Measurements from ENCODE around the gene CFH.
"Not testable (repeated sequence)": the region's sequence is repeated elsewhere in the genome, so short reads cannot be mapped to it uniquely, and the experiment has no call there.

Gene CFH

GRCh38 chr1:196769823-196770222 lies 118.0 kb downstream of the CFH start:
- DNase-seq: not testable (repeated sequence)

- DNase-seq: no peak
Measured at GRCh38 chr1:196773713-196774112, 121.9 kb downstream of the CFH start.

GRCh38 chr1:196774175-196774574 lies 122.3 kb downstream of the CFH start:
- no peak for DNase-seq

GRCh38 chr1:196774603-196775002 lies 122.8 kb downstream of the CFH start, which contains the start of gene CFHR3:
Gene CFHR3, plus strand, starts transcription at chr1:196774840. Its CDS starts 47 bp downstream, at chr1:196774887.
- no peak for DNase-seq

GRCh38 chr1:196777603-196778002 lies 125.8 kb downstream of the CFH start:
- no peak for DNase-seq

- no peak for DNase-seq
Measured at GRCh38 chr1:196779093-196779492, 127.2 kb downstream of the CFH start.

- DNase-seq: not testable (repeated sequence)
Measured at GRCh38 chr1:196791252-196791651, 139.4 kb downstream of the CFH start.

- not testable (repeated sequence) for DNase-seq
Measured at GRCh38 chr1:196794103-196794502, 142.3 kb downstream of the CFH start.
